ENCODE data around the gene GMPPB.

- TF ChIP-seq CTCF (optimal IDR thresholded peaks at IDR 0.05 in 1 of 3, IDR thresholded peaks at IDR 0.05 in 1 of 3, conservative IDR thresholded peaks at IDR 0.05 in 1 of 3; ENCODE audit: extremely low read depth in 1 of 3, insufficient read depth in 2 of 3, low read length in 3 of 3) (no peak), EZH2 (IDR thresholded peaks at IDR 0.05; ENCODE audit: low read length) (no peak)
These were observed 46.2 kb upstream of the GMPPB start for GRCh38 chr3:49769926-49770325.

All from keratinocyte (primary cell).